ENCODE data around the gene SIM1. TPM values are rescaled to one million over a fixed set of nuclear protein-coding genes. Genes with fewer than 3 reads are reported as not detected.

The SIM1 gene
- total RNA-seq, 1 experiment from 2014 or later: not detected

DNA sequence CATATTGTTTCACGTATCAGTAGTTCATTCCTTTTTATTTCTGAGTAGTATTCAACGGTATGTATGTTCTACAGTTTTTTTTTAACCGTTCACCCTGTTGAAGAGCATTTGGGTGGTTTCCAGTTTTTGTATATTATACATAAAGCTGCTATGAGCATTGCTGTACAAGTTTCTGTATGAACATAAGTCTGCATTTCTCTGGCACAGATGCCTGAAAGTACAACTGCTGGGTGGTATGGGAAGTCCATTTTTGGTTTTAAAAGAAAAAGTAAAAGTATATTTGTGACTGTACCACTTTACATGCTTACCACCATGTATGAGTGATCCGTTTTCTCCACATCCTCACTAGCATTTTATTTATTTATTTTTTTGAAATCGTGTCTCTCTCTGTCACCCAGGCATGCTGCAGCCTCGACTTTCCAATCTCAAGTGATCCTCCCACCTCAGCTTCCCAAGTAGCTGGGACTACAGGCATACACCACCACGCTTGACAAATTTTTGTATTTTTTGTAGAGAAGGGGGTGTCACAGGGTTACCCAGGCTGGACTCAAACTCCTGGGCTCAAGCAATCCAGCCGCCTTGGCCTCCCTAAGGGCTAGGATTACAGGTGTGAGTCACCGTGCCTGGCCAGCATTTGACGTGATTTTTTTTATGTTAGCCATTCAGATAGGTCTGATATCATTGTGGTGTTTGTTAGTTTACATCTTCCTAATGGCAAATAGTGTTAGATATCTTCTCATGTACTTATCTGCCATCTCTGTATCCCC, 11.0 kb upstream of the SIM1 start:
- peaks cover 25% of the 10 kb centered on the region for H3K4me1 ChIP-seq (ENCODE audit: insufficient read depth, low read length)
- H3K27me3 ChIP-seq (ENCODE audit: low read length): no peaks in the 10 kb centered on the region
- H3K27ac ChIP-seq (ENCODE audit: low read length): no peak overlapping the region
- BruUV-seq (replicated peaks): no TSS peak
- CTCF ChIA-PET: no interaction called here
- H3K4me2 ChIP-seq (ENCODE audit: low read length): no peak overlapping the region
- peak; percentile 60 for DNase-seq
- no peaks in the 10 kb centered on the region for H3K36me3 ChIP-seq (ENCODE audit: low read depth, low read length)
- H2AFZ ChIP-seq (ENCODE audit: low read length): no peak overlapping the region
- no peaks in the 10 kb centered on the region for H4K20me1 ChIP-seq (ENCODE audit: low read length)
- ATAC-seq: peak; percentile 71
- POLR2A ChIA-PET (ENCODE audit: unreplicated experiment): no interaction called here
- no peaks in the 10 kb centered on the region for H3K9me3 ChIP-seq (ENCODE audit: low read length)
- intact Hi-C loops (cut with micrococcal nuclease): loop anchor here (10.0 kb wide), 1 partner anchor 241 kb away; no protein-coding TSS in a partner anchor
- H3K4me3 ChIP-seq (ENCODE audit: low read length): no peak overlapping the region
- no peak overlapping the region for H3K9ac ChIP-seq (ENCODE audit: low read length)
- H3F3A ChIP-seq (ENCODE audit: low read length, unreplicated experiment): no peaks in the 10 kb centered on the region
- TF ChIP-seq EZH2phosphoT487 (IDR thresholded peaks at IDR 0.05; ENCODE audit: borderline replicate concordance, low read length): no peak
- no peak for TF ChIP-seq EZH2 (IDR thresholded peaks at IDR 0.05; ENCODE audit: low read length, unreplicated experiment)
- TF ChIP-seq, protein P1, sequence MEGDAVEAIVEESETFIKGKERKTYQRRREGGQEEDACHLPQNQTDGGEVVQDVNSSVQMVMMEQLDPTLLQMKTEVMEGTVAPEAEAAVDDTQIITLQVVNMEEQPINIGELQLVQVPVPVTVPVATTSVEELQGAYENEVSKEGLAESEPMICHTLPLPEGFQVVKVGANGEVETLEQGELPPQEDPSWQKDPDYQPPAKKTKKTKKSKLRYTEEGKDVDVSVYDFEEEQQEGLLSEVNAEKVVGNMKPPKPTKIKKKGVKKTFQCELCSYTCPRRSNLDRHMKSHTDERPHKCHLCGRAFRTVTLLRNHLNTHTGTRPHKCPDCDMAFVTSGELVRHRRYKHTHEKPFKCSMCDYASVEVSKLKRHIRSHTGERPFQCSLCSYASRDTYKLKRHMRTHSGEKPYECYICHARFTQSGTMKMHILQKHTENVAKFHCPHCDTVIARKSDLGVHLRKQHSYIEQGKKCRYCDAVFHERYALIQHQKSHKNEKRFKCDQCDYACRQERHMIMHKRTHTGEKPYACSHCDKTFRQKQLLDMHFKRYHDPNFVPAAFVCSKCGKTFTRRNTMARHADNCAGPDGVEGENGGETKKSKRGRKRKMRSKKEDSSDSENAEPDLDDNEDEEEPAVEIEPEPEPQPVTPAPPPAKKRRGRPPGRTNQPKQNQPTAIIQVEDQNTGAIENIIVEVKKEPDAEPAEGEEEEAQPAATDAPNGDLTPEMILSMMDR (conservative IDR thresholded peaks at IDR 0.05; ENCODE audit: low read depth, low read length): no peak
- H3K79me2 ChIP-seq (ENCODE audit: low read length): no peaks in the 10 kb centered on the region
- H3K9me2 ChIP-seq (replicated peaks; ENCODE audit: low read length): no peaks in the 10 kb centered on the region

DNA sequence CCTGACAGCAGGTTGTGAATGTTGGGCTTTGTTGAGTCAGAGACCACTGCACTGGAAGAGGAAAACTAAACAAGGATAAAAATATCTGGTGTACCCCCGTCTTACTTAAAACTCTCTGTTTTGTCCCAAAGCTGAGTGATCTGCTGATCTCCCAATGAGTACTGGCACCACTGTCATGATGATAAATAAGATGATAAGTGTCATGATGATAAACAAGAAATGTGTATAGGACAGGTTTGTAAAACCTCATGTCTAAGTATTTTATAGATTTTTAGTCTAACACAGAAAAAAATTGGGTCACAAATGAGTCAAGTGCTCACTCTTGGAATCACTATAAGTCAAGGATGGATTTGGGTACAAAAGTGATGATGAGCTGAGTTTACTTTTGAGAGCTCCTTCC, 8.5 kb upstream of the SIM1 start:
- DNase-seq (no peak), ATAC-seq (no peak)
- H3F3A ChIP-seq (ENCODE audit: low read length, unreplicated experiment): no peaks in the 10 kb centered on the region
- ChIA-PET POLR2A (ENCODE audit: unreplicated experiment) (no interaction called here), CTCF (no interaction called here)
- H3K4me1 ChIP-seq (ENCODE audit: insufficient read depth, low read length): peaks cover 25% of the 10 kb centered on the region
- H3K9ac ChIP-seq (ENCODE audit: low read length): no peak overlapping the region
- no peaks in the 10 kb centered on the region for H3K9me2 ChIP-seq (replicated peaks; ENCODE audit: low read length)
- H3K79me2 ChIP-seq (ENCODE audit: low read length): no peaks in the 10 kb centered on the region
- 0 out of 2 replicates have a peak overlapping the region, but pooled peaks have one; percentile 8 for H3K4me2 ChIP-seq (ENCODE audit: low read length)
- H3K9me3 ChIP-seq (ENCODE audit: low read length): no peaks in the 10 kb centered on the region
- no TSS peak for BruUV-seq (replicated peaks)
- H2AFZ ChIP-seq (ENCODE audit: low read length): no peak overlapping the region
- H3K4me3 ChIP-seq (ENCODE audit: low read length): no peak overlapping the region
- H3K27me3 ChIP-seq (ENCODE audit: low read length): no peaks in the 10 kb centered on the region
- intact Hi-C loops (cut with micrococcal nuclease): loop anchor here (10.0 kb wide), 1 partner anchor 238 kb away; no protein-coding TSS in a partner anchor
- H3K36me3 ChIP-seq (ENCODE audit: low read depth, low read length): no peaks in the 10 kb centered on the region
- TF ChIP-seq, protein P1 (conservative IDR thresholded peaks at IDR 0.05; ENCODE audit: low read depth, low read length): no peak
- no peak for TF ChIP-seq EZH2 (IDR thresholded peaks at IDR 0.05; ENCODE audit: low read length, unreplicated experiment)
- no peak for TF ChIP-seq EZH2phosphoT487 (IDR thresholded peaks at IDR 0.05; ENCODE audit: borderline replicate concordance, low read length)
- H4K20me1 ChIP-seq (ENCODE audit: low read length): no peaks in the 10 kb centered on the region
- no peak overlapping the region for H3K27ac ChIP-seq (ENCODE audit: low read length)

DNA sequence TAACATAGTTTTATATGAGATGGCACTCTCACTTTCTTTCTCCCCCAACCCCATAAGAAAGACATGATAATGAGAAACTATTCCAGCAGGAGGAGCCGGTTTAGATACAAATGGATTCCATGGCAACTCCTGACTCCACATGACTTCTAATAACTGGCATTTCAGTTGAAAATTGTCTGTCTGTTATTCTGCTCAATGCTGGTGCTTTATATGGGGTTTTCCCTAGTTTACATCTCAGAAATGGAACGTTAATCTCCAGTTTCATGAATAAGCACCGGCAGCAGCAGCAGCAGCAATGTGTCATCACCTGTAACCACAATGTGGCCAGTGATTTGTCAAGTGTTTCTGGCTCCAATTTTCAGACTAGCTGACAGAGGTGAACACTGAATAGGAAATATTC, 8.0 kb upstream of the SIM1 start:
- no peaks in the 10 kb centered on the region for H3K9me3 ChIP-seq (ENCODE audit: low read length)
- intact Hi-C loops (cut with micrococcal nuclease): loop anchor here (1.0 to 10.0 kb wide), 2 partner anchors 238 to 296 kb away; no protein-coding TSS in a partner anchor
- H3K4me1 ChIP-seq (ENCODE audit: insufficient read depth, low read length): peaks cover 25% of the 10 kb centered on the region
- POLR2A ChIA-PET (ENCODE audit: unreplicated experiment): no interaction called here
- no peaks in the 10 kb centered on the region for H4K20me1 ChIP-seq (ENCODE audit: low read length)
- no peaks in the 10 kb centered on the region for H3K36me3 ChIP-seq (ENCODE audit: low read depth, low read length)
- H3K9me2 ChIP-seq (replicated peaks; ENCODE audit: low read length): no peaks in the 10 kb centered on the region
- 0 out of 2 replicates have a peak overlapping the region, but pooled peaks have one; percentile 35 for H3K4me2 ChIP-seq (ENCODE audit: low read length)
- H3F3A ChIP-seq (ENCODE audit: low read length, unreplicated experiment): no peaks in the 10 kb centered on the region
- H3K27me3 ChIP-seq (ENCODE audit: low read length): no peaks in the 10 kb centered on the region
- DNase-seq: peak; percentile 80
- H3K4me3 ChIP-seq (ENCODE audit: low read length): no peak overlapping the region
- CTCF ChIA-PET: no interaction called here
- H3K9ac ChIP-seq (ENCODE audit: low read length): no peak overlapping the region
- H3K79me2 ChIP-seq (ENCODE audit: low read length): no peaks in the 10 kb centered on the region
- H2AFZ ChIP-seq (ENCODE audit: low read length): no peak overlapping the region
- ATAC-seq: peak; percentile 72
- TF ChIP-seq, protein P1 (conservative IDR thresholded peaks at IDR 0.05; ENCODE audit: low read depth, low read length): no peak
- TF ChIP-seq EZH2 (IDR thresholded peaks at IDR 0.05; ENCODE audit: low read length, unreplicated experiment) (no peak), EZH2phosphoT487 (IDR thresholded peaks at IDR 0.05; ENCODE audit: borderline replicate concordance, low read length) (no peak)
- no TSS peak for BruUV-seq (replicated peaks)
- H3K27ac ChIP-seq (ENCODE audit: low read length): no peak overlapping the region

Data from PC-3 (cell line).